MG63 (cell line): ENCODE measurements around the gene MTM1. TPM values are rescaled to one million over a fixed set of nuclear protein-coding genes. Genes with fewer than 3 reads are reported as not detected.

ENCODE experiments used
- DNase-seq: peaks from one replicate; pipeline ENCODE4 v3.0.0-alpha.2; 2020
- H3K27me3 ChIP-seq: fragments of 250-450 bp; sonication (Bioruptor Pico); 2 replicates; pipeline ENCODE4 v1.5.1; 2020; ENCODE audit warnings: mild to moderate bottlenecking, moderate library complexity
- H3K36me3 ChIP-seq: fragments of 250-450 bp; sonication (Bioruptor Pico); 2 replicates; pipeline ENCODE4 v1.5.1; 2020; ENCODE audit warnings: mild to moderate bottlenecking, moderate library complexity
- H3K4me3 ChIP-seq: fragments of 250-450 bp; sonication (Bioruptor Pico); 2 replicates; pipeline ENCODE4 v1.5.1; 2020; ENCODE audit warnings: mild to moderate bottlenecking, moderate library complexity
- H3K9me3 ChIP-seq: fragments of 250-450 bp; sonication (Bioruptor Pico); 2 replicates; pipeline ENCODE4 v1.5.1; 2020; ENCODE audit warnings: mild to moderate bottlenecking, moderate library complexity
- total RNA-seq: library from RNA; depleted of rRNA; stranded (reverse); fragments of >200 nt; shearing (Covaris generic); gene quantifications from 2 replicates; pipeline ENCODE4 v1.2.3, GENCODE V29; 2014; ENCODE audit warnings: low replicate concordance

The MTM1 gene
- total RNA-seq, 1 experiment from 2014 or later, result 8.7 TPM

GRCh38 chrX:150676221-150676620 is 107.8 kb downstream of the MTM1 start:
- no peak for DNase-seq
- no peak overlapping the region for H3K4me3 ChIP-seq
- H3K27me3 ChIP-seq, result no peaks in the 10 kb centered on the region
- no peaks in the 10 kb centered on the region for H3K36me3 ChIP-seq
- no peaks in the 10 kb centered on the region for H3K9me3 ChIP-seq

GRCh38 chrX:150680974-150681373 is 112.6 kb downstream of the MTM1 start:
- Histone ChIP-seq H3K9me3 (no peaks in the 10 kb centered on the region), H3K36me3 (no peaks in the 10 kb centered on the region)
- no peak for DNase-seq

DNA sequence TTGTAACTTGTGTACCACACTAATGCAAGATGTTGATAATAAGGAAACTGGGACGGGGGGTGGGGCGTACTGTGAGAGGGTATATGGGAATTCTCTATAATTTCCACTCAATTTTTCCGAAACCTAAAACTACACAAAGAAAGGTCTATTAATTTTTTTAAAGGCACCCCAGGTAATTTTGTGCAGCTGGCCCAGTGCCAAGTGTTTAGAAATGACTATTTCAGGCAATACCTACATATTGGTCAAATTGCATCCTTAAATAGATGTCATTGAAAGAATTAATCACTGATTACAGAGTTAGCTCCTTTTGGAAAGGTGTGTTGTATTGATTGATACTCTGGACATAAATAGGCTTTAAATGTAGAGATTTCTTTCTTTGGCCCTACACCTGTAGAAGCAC is 114.7 kb downstream of the MTM1 start:
- DNase-seq, result no peak
- Histone ChIP-seq H3K4me3 (no peak overlapping the region), H3K9me3 (no peaks in the 10 kb centered on the region), H3K27me3 (no peaks in the 10 kb centered on the region), H3K36me3 (no peaks in the 10 kb centered on the region)

More at GRCh38 chrX:150680974-150681373, 112.6 kb downstream of the MTM1 start:
- no peak overlapping the region for H3K4me3 ChIP-seq
- H3K27me3 ChIP-seq, result no peaks in the 10 kb centered on the region

DNA sequence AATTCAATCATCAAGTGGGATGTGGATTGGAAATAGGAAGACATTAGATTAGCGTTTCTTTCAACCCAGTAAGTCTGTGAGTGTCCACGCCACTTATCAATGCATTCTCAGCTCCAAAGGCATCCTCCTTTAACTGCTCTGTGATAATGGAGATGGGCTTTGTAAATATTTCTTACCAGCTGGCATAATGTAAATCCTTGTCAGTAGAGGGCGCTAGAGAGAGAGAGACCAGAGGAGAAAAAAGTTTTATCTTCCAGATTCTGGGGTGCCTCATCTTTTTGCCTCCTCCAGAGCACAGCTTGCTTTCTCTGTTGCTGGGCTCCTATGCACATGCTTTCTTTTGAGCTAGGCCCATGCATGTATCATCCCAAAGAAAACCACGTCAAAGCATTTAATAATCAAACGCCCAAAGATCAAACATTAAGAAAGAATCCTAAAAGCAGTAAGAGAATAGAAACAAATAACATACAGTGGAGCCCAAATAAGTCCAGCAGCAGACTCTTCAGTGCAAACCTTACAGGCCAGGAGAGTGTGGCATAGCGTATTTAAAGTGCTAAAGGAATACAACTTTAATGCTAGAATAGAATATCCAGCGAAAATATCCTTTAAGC is 115.2 kb downstream of the MTM1 start:
- peaks cover 1% of the 10 kb centered on the region; the same call in 1 of the 2 replicates for H3K9me3 ChIP-seq
- no peaks in the 10 kb centered on the region for H3K27me3 ChIP-seq
- H3K36me3 ChIP-seq, result no peaks in the 10 kb centered on the region
- no peak for DNase-seq
- no peak overlapping the region for H3K4me3 ChIP-seq

DNA sequence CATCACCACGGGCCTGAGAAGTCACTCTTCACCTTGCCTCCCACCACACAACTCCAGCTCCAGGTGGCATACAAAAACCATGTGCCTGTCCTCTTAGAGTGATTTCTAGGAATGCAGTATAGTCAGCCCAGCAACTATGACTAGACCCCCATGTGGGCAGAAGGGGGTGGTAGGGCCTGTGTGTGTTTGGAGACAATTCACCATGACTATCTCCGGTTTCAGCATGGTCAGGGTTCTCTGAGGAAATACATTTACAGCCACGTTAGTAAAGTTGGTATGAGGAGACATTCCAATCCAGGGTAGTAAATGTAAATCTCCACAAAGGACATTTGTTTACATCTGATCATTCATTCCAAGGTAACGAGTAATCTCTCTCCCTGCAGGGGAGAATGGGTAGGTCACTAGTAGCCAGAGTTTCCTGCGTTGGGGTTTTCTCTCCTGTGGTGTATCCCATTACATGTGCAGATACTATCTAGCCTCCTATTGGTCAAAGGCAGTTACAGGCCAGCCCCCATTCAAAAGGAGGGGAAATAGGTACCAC is 120.6 kb downstream of the MTM1 start:
- Histone ChIP-seq H3K4me3 (no peak overlapping the region), H3K9me3 (peaks cover 19% of the 10 kb centered on the region), H3K27me3 (no peaks in the 10 kb centered on the region), H3K36me3 (no peaks in the 10 kb centered on the region)
- peak; percentile 45 for DNase-seq

GRCh38 chrX:150690126-150690525 is 121.7 kb downstream of the MTM1 start:
- Histone ChIP-seq H3K9me3 (peaks cover 19% of the 10 kb centered on the region), H3K36me3 (no peaks in the 10 kb centered on the region), H3K4me3 (no peak overlapping the region), H3K27me3 (no peaks in the 10 kb centered on the region)
- DNase-seq, result peak; percentile 86

GRCh38 chrX:150692296-150692695 is 123.9 kb downstream of the MTM1 start:
- Histone ChIP-seq H3K27me3 (no peaks in the 10 kb centered on the region), H3K36me3 (no peaks in the 10 kb centered on the region), H3K4me3 (no peak overlapping the region; the same call in 1 of the 2 replicates), H3K9me3 (peaks cover 19% of the 10 kb centered on the region)
- DNase-seq, result no peak

DNA sequence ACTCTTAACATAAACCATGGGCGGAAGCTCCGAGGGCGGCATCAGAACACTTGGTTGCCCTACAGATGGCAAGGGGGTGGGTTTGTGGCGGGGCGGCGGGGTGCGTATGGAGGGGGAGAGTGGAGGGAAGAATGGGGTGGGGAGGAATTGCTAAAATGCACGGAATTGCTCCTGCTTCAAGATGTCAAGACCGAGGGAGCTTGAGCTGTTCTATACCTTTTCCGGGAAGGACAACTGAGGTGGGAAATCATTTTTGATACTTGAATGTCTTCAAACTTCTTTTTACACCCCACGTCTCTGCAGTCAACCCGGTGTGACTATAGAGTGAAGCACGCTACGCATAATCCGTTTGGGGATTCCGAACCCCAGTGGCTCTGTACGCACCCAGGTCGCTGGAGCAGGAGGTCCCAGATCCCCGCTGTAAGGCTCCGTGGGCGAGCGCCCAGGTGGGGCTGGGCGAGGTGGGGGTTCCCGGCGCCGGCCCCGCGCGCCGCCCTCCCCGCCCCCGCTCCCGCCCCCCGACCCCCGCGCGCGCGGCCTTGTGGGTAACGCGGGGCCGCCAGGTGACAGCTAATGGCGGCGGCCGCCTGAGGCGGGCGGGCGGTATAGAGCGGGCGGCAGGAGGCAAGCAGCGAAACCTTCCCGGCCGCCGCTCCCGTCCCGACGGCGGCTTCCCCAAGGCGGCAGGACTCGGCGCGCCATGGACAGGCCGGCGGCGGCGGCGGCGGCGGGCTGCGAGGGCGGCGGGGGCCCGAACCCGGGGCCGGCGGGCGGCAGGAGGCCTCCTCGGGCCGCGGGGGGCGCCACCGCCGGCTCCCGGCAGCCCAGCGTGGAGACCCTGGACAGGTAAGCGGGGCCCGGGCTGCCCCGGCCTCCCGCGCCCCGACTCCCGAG is 124.7 kb downstream of the MTM1 start, which contains the start of gene MTMR1:
Gene MTMR1, plus strand, starts transcription at position 566 of the 894 bp plus-strand sequence. Its CDS starts 135 bp downstream, at position 701.
- Histone ChIP-seq H3K27me3 (no peaks in the 10 kb centered on the region), H3K9me3 (peaks cover 19% of the 10 kb centered on the region), H3K4me3 (peak within 1 kb of the TSS; percentile 48), H3K36me3 (no peaks in the 10 kb centered on the region)
- peak; percentile 30 for DNase-seq

DNA sequence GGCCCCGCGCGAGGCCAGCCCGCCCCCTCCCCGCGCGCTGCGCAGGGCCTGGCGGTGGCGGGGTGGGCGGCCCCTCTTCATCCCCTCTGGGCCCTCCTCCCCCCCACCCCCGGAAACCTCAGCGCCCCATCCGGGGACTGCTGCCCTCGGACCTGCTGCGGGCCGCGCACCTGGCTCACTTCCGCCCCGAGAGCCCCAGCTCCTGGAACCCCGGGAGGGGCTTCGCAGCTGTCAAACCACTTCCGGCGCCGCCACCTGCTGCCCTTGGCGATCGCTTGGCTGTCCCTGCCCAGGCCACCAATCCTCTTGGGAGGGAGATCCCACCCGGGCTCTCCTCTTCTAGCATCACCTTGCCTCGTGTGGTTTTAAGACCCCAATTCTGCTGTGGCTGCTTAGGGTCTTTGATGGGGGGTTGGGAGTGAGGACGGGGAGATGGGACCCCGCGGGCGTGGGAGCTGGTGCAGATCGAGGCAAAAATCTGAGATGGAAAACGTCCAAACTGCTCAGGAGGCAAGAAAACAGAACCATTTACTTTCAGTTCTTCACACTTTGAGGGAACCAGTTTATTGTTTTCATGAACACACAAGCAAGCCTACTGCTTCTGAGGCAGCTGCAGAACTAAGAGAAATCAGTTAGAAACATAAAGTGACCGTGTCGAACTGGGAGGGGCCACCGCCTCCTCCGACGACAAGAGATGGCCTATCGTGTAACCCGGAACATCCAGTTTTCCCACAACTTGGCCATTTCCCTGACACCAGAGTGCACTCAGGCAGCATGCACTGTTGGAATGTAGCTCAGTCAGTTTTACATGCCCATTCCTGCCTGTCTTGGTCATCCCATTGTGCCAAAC is 125.5 kb downstream of the MTM1 start:
- Histone ChIP-seq H3K27me3 (no peaks in the 10 kb centered on the region), H3K36me3 (0 out of 2 replicates have a peak, but pooled peaks cover under 1% of the 10 kb centered on the region), H3K9me3 (peaks cover 15% of the 10 kb centered on the region), H3K4me3 (peak overlapping the region; percentile 45)
- DNase-seq, result peak; percentile 49

GRCh38 chrX:150694738-150695410 is 126.5 kb downstream of the MTM1 start:
- Histone ChIP-seq H3K4me3 (no peak overlapping the region; the same call in 1 of the 2 replicates), H3K36me3 (peaks cover 6% of the 10 kb centered on the region), H3K9me3 (peaks cover 10% of the 10 kb centered on the region), H3K27me3 (no peaks in the 10 kb centered on the region)
- no peak for DNase-seq

DNA sequence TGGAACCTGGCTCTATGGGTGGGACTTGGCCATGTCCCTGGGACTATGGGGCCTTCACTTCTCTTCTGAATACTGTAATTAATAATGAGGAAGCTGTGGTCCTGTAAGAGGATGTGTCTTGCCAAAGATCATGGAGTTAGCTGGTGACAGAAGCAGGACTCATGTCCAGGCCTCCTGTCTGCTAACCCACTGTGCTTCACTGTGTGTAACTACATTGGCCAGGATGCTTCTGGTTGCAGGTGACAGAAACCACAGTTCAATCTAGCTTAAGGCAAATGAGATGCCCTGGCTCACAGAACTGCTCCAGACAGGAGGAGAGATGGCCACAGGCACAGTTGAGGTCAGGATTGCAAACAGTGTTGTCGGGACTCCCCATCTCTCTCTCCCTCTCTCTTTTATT is 127.9 kb downstream of the MTM1 start:
- H3K27me3 ChIP-seq, result no peaks in the 10 kb centered on the region
- H3K36me3 ChIP-seq, result peaks cover 7% of the 10 kb centered on the region
- no peak for DNase-seq
- H3K9me3 ChIP-seq, result no peaks in the 10 kb centered on the region; the same call in 1 of the 2 replicates
- no peak overlapping the region for H3K4me3 ChIP-seq

DNA sequence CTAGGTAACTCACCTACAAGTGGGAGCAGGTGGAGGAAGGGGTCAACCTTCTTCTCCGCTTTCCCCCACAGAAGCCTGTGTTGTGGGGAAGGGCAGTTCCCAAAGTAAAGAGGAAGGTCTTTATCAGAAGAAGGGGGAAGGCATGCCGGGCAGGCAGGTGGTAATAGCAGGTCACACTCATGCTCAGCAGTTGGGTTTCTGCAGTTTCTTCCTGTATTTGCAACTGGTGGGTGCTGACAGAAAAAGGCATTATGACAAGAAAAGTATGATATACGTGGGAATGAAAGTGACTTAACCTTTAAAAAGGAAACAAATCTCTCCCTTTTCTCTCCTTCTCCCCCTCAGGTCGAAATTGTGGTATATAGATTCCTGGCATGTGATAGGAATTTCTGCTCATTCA is 128.4 kb downstream of the MTM1 start:
- Histone ChIP-seq H3K9me3 (no peaks in the 10 kb centered on the region; the same call in 1 of the 2 replicates), H3K27me3 (no peaks in the 10 kb centered on the region), H3K36me3 (peaks cover 7% of the 10 kb centered on the region), H3K4me3 (no peak overlapping the region)
- no peak for DNase-seq

GRCh38 chrX:150697641-150698040 is 129.2 kb downstream of the MTM1 start:
- Histone ChIP-seq H3K36me3 (peaks cover 7% of the 10 kb centered on the region), H3K9me3 (no peaks in the 10 kb centered on the region), H3K4me3 (no peak overlapping the region), H3K27me3 (no peaks in the 10 kb centered on the region)
- no peak for DNase-seq

GRCh38 chrX:150698981-150699380 is 130.6 kb downstream of the MTM1 start:
- H3K4me3 ChIP-seq, result no peak overlapping the region
- peaks cover 11% of the 10 kb centered on the region for H3K36me3 ChIP-seq
- no peaks in the 10 kb centered on the region for H3K27me3 ChIP-seq
- no peak for DNase-seq
- no peaks in the 10 kb centered on the region for H3K9me3 ChIP-seq

DNA sequence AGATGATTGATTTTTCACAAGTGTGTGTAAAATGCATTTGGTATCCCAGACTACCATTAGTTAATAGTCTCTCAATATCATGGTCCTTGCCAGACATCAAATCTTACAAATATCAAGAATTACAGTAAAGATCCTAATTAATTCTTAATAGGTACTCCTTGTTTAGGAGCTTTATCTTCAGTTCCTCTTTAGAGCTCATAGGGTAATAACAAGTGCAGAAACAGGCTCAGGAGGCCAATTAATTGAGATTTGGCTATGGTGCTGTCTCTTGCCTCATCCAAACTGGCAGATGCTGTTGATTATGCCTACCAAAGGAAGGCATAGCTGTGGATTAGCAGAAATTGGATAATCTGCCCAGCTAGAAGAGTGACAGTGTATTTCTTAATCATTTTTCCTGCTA is 131.7 kb downstream of the MTM1 start:
- H3K4me3 ChIP-seq, result no peak overlapping the region
- no peak for DNase-seq
- H3K36me3 ChIP-seq, result peaks cover 11% of the 10 kb centered on the region
- H3K27me3 ChIP-seq, result no peaks in the 10 kb centered on the region
- no peaks in the 10 kb centered on the region for H3K9me3 ChIP-seq

- H3K36me3 ChIP-seq, result peaks cover 17% of the 10 kb centered on the region
- H3K27me3 ChIP-seq, result no peaks in the 10 kb centered on the region
- no peaks in the 10 kb centered on the region for H3K9me3 ChIP-seq
- no peak for DNase-seq
- H3K4me3 ChIP-seq, result no peak overlapping the region
These were observed 133.0 kb downstream of the MTM1 start for GRCh38 chrX:150701377-150701776.
